Endometrium (tissue), 2 donors: ENCODE measurements around the gene DOC2A.

Experiments
- FAIRE-seq: peaks from 2 replicates; lab custom pipeline; 2012; peaks lifted over from hg19 to GRCh38; lab: Jason Lieb, UNC
- donor health status: control.
- donor health status: control.

DOC2A gene

DNA sequence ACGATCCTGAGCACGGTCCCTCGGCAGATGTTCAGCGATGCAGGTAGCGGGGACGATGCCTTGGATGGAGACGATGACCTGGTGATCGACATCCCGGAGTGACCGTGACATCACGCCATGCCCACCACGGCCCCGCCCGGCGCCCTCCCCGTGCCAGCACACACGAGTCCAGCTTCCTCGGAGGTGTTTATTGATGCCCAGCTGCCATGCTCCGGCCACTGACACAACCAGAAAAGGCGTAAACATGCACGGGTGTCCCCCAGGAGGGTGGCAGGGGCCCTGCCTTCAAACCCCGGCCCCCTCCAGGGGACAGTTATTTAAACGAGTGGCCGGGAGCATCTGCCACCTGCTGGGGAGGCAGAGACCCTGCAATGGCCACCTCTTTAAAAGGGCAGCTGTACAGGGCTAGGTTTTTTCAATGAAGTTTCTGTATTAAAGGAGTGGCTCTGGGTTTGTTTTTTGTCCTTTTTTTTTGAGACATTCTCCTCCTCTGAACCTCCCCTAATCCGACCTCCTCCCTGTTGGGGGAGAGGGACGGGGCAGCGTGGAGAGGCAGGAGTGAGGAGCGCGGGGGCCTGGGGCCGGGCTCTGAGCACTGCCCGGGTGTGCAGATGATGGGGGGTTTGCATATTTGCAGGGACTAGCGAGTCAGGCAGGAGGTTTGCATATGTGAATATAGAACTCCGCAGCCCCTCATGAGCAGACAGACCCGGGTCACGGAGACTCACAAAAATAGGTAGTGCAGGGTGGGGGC is 5.3 kb downstream of the DOC2A start:
- no peak for FAIRE-seq

DNA sequence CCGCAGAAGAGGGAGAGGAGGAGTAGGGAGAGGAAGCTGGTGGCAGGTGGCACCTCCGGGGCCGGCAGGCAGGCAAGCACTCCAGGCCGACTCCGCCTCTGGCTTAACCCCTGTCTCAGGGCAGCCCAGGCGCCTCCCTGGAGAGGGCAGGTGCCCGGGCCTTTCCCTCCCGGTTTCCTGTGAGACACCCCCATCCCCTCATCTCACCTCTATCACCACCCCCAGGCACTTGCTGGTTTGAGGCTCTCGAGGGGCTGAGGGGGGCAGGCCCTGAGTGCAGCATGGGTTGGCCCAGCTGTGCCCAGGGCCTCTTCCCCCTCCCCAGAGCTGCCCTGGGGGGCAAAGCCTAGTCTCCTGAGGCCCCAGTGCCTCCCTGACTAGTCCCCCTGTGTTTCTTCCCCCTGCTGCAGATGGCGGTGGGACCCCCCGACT is 6.0 kb downstream of the DOC2A start:
- no peak for FAIRE-seq

DNA sequence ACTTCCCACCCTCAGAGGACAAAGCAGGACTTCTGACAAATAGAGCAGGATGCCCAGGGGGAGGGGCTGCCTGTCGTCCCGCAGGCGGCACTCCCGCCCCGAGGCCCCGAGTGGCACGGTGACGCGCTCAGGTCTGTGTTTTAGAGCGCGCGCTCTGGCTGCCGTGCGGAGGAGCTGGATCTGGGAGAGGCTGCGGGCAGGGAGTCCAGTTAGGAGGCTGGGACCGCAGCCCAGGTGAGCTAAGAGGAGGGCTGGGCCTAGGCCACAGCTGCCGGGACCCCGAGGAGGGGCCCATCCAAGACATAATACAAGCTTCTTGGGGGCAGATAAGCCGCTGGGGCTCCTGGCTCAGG is 6.4 kb downstream of the DOC2A start:
- FAIRE-seq, result no peak

DNA sequence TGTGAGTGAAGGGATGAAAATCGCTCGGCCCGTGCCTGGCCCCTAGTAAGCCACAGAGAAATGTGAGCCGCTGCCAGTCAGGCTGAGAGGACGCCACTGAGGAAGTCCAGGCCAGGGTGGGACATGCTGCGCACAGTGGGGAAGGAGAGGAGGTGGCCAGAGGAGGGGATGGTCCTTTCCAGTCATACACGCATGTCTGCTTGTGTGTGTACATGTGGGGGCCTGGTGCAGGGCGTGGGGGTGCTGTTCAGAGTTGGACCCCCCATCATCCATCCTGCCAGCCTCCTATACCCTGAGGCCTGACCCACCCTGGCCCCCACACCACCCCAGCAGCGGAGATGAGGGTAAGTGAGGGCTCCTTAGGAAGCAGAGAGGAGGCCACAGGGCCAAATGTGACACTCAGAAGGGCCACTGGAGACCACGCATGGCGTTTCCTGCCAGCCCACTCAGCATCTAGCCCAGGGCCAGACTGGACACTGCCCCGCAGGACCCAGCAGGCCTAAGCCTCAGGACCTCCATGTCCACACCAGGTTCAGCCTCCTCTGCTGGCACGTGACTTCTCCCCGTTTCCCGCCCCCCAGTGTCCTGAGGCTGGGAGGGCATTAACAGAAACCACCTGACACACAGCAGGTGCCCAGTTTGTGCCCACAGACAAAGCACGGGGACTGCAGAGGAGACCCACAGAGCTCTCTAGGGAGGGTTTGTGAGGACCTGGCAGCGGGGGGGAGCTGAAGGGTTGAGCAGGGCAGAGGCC is 7.0 kb downstream of the DOC2A start:
- FAIRE-seq, result no peak

DNA sequence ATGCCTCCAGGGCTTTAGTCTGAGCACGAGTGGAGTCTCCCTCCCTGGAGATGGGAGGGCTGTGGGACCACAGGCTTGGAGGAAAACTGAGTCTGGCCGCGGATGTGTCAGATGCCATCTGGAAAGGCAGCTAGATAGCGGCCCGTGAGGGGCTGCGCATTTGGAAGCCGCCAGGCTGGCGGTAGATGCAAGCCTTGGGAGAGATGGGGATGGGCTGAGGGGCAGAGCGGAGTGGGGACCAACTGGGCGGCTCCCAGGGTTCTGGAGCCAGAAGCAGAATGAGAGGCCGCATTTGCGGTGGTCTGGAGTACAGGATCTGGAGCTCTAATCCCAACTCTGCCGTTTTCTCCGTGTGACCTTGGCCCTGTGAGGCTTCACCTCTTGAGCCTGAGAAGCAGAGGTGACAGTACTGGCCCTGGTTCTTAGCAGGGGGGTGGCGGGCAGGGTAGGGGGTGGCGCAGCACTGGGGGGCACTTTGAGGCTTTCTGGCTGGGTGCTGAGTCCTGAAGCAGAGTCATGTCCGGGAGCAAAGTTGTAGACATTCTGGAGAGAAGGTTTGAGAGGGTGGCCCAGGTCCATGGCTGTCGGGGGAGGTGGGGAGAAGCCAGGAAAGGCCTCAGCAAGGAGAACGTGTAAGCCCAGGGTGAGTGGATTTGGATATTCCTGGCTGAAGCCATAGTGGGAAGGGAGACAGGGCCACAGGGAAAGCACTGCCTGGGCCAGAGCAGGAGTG is 8.0 kb downstream of the DOC2A start:
- FAIRE-seq, result no peak

DNA sequence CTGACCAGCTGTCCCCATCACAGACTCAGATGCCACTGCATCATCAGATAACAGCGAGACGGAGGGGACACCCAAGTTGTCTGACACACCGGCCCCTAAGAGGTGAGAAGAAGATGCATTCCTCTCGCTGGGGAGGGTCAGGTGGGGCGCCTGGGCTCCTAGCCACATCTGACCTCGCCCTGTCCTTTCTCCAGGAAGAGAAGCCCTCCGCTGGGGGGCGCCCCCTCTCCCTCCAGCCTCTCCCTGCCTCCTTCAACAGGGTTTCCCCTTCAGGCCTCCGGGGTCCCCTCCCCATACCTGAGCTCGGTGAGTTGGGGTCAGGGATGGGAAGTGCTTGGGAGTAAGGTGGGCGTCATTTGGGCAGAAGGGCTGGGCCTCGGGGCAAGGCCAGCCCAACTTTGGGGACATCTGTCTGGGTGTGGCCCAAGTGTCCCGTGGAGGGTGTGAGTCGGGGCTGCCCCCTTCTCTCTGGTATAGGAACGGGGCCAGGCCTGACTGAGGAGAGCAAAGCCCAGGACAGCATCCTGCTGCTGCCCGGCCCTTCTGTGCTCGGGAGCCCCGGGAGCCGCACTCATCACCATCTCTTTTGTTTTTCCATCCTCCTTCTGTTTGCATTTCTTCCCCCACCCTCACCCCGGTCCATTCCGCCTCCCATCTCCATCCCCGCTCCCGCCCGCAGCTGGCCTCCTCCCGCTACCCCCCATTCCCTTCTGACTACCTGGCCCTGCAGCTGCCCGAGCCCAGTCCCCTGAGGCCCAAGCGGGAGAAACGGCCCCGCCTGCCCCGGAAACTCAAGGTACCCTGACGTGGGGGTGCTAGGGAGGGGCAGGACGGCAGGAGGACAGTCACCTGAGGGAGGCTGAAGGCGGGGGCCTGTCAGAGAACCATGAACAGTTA is 9.8 kb downstream of the DOC2A start:
- no peak for FAIRE-seq

DNA sequence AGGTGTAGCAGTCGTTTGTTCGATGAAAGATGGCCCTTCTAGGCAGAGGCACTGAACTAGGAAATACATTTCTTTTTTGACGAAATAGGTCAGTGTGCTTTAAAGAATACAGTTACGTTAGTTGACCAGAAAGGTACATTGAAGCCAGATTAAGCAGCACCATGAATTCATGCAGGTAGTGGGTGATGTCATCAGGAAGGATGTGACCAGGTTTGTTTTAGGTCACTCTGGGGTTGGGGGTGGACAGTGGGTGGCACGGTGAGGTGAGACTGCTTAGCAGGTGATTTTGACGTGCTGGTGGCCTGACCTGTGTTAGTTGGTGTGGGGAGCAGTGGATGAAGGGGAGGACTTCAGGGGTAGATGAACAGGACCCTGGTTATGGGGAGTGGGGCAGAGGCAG is 11.2 kb downstream of the DOC2A start:
- no peak for FAIRE-seq

DNA sequence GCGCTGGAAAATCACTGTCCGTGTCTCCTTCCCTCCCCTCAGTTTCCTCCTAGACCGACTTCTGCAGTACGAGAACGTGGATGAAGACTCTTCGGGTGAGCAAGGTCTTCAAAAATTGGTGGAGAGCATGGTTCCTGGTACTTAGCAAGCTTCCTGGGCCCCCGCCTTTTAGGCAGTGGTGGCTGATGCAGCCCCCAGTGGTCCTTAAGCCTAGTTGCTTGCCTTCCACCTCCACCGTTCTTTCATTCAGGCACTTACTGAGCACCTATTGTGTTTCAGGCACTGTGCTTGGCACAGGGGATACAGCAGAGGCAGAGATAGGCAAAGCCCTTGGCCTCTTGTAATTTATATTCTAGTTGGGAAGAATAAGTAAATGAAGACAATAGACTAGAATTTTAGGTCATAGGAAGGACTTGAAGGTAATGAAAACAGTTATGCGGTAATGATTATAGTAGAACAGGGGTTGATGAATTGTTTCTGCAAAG is 14.0 kb downstream of the DOC2A start:
- no peak for FAIRE-seq

DNA sequence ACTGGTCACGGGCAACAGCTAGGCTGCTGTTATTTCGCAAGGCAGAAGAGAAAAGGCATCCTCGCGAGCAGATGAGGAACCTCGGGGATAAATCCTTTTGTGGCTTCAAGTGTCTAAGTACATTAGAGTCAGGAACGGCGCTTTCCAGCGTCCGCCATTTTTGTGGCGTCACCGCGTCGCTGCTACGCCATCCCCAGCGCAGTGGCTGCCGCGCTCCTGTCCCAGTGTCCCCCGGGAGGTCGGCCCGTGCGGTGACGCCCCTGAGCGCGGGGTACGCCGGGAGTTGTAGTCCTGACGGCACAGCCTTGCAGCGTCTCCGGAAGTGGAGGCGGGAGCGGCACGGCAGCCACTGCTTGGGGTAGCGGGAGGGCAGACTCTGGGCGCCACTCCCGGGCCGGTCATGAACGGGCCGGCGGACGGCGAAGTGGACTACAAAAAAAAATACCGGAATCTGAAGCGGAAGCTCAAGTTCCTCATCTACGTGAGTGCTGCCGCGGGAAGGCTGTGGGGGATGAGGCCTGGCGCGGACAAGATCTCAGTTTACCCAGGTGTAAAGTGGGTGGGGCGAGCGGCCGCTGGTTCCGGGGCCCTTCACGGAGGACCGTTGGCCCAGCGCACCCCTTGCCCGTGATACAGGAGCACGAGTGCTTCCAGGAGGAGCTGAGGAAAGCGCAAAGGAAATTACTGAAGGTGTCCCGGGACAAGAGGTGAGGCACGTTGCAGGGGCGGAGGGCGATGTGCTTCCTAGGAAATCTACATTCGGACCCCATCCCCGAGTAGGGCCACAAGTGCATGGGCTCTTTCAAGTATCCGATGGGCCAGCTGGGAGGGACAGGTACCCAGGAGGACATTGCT is 14.7 kb downstream of the DOC2A start, which contains the start of gene INO80E:
Gene INO80E, plus strand, starts transcription at position 331 of the 855 bp plus-strand sequence. Its CDS starts 70 bp downstream, at position 401.
- FAIRE-seq, result peak; percentile 72

DNA sequence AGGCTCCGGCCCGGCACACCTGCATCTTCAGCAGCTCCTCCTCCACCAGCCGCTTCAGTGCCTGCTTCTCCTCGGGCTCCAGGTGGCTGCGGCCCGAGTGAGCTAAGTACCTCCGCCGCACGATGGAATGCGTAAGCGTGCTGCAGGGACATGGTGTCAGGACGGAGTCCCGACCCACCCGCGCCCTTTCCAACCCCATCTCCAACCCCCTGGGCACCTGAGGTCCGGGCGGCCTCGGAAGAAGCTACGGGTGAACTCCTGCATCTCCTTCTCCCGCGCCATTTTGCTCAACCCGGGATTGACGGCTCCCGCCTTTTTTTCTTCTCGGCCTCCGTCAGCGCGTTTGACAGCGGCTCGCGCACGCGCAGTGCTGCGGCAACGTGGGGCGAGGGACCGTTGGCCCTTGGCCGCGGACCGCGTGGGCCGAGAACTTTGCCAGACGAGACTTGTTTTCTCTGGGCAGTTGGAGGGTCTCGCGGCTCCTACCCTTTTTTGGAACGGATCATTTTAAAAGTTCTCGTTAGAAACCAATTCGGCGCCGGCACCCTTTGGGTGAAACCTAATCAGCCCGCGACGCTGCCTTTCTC is 15.4 kb downstream of the DOC2A start, which contains the start of gene HIRIP3:
Gene HIRIP3, minus strand, starts transcription at position 294 of the 587 bp plus-strand sequence. Its CDS starts 12 bp downstream, at position 282.
- no peak for FAIRE-seq

DNA sequence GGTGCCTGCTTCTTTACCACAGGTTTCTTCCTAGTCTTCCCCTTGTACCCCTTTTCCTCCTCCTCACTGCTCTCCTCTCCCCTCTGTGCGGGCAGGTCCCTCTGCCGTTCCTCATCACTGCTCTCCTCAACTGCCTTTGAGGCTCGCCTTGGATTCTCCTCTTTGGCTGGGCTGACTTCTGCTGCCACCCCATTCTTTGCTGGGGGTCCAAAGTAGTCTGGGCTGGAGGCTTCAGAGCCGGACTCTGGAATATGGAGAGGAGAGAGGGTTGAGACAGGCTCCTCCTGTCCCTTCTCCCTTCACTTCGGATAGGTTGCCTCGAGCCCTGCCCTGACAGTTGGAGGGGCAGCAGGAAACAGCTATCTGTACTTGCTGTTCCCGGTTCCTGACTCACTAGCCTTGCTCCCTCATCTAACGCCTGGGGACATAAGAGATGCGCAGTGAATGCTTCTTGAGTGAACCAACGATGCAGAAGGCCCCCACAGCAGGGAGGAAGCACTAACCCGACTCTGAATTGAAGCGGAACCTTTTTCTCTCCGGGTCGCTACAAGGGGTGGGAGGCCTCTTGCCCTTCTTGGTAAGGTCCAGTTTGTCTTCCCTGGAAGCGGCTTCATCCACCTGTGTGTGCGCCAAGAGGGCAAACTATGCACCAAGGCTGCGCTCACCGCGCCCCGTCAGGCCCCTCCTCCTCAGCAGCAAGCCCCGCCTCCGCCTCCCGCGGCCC is 16.1 kb downstream of the DOC2A start:
- FAIRE-seq, result no peak

DNA sequence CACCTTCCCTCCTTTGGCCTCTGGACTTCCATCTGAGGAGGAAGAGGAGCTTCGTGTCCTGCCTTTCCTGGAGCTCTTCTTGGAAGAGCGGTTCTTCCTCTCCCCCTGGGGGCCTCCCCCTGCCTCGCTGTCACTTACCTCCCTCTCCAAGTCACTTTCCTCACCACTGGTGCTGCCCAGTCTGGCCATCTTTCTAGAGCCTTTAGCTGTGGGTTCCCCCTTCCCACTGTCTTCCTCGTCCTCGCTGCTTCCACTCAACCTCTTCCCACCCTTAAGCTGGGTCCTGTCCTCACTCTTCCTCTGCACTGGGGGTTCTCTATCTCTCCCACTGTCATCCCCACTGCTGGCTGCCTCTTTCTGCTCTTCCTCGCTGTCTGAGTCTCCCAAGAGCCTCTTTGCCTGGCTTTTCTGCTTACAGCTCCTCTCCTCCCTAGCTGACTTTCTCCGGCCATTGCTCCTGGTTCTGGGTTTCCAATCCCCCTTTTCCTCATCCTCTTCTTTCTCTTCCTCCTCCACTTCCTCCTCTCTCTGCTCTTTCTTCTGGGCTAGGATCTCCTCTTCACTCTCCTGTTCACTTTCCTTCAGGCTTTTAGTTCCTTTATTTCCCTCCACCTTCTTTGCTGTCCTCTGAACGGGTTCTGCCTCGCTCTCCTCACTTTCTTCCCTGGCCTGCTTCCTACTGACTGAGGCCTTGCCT is 16.8 kb downstream of the DOC2A start:
- FAIRE-seq, result no peak

DNA sequence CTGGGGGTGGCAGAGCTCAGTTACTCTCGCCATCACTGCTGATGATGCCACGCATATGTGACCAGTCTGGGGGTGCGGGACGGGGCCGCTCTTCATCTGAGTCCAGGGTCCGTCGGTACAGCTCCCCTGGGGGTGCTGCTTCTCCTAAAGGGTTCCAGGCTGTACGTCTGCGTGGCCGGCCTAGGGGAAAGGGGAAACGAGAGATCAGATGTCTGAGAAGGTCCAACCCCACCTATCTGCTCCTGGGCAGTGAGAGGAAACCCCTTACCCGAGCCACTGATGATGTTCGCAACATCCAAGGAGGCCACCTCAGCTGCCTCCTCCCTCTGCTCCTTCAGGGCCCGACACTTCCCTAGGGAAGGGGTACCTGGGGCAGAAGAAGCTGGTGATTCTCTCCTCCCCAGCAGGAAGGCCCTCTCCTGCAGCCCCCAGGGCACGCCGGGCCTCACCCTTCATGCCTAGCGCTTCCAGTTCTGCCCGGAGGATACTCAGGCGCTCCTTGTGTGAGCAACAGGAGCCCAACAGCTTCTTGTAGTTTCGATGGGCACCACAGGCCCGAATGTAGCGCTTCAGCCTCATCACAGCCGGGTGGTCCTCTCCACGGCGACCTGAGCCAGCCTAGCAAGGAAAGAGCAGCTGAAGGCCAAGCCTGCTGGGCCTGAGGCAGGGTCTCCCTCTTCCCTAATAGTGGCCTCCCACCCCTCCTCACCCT is 17.5 kb downstream of the DOC2A start:
- FAIRE-seq, result no peak

DNA sequence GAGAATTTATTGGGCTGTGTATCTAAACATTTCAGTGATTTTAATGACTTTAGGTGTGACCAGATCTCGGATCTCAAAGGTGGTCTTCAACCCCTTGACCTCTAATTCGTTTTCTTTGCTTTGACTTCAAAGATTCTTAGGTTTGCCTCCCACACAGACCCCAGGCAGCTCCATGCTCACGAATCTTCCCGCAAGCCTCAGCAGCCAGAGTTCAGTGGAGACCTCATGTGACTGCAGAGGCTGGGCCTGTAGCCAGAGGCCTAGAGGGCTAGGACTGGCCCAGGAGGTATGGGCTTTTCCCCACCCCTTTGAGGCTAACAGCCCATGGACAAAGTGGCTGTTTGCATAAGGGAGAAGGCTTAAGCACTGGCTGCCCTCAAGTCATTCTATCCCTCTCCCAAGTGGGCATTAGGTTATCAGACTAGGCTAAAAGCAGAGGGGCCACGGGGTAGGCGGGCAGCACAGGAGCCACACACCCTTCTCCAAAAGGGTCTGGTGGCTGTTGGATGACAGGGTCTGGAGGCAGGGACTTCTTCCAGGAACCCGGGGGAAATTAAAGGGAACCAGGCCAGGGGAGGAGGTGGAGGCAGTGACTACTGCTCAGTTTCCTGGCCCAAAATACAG is 18.4 kb downstream of the DOC2A start:
- FAIRE-seq, result peak; percentile 4

DNA sequence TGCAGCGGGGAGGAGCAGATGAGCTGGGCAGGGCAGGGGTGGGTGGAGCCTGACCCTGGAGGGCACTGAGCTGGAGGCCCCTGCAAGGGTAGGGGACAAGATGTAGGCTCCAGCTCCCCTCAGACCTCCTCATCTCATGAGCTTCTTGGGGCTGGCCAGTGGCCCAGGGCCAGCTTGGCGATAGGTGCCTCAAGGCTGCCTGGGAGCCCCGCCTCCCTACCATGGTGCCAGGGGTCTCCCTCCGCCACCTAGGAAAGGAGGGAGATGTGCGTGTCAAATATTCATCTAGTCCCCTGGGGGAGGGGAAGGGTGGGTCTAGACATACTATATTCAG is 19.3 kb downstream of the DOC2A start:
- FAIRE-seq, result no peak

DNA sequence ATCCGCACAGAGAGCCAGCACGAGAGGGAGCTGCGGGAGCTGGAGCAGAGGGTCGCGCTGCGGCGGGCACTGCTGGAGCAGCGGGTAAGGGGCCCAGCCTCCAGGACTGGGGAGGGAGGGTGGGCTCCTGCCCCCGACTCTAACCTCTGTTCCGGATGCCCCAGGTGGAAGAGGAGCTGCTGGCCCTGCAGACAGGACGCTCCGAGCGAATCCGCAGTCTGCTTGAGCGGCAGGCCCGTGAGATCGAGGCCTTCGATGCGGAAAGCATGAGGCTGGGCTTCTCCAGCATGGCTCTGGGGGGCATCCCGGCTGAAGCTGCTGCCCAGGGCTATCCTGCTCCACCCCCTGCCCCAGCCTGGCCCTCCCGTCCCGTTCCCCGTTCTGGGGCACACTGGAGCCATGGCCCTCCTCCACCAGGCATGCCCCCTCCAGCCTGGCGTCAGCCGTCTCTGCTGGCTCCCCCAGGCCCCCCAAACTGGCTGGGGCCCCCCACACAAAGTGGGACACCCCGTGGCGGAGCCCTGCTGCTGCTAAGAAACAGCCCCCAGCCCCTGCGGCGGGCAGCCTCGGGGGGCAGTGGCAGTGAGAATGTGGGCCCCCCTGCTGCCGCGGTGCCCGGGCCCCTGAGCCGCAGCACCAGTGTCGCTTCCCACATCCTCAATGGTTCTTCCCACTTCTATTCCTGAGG is 19.8 kb downstream of the DOC2A start:
- FAIRE-seq, result no peak

DNA sequence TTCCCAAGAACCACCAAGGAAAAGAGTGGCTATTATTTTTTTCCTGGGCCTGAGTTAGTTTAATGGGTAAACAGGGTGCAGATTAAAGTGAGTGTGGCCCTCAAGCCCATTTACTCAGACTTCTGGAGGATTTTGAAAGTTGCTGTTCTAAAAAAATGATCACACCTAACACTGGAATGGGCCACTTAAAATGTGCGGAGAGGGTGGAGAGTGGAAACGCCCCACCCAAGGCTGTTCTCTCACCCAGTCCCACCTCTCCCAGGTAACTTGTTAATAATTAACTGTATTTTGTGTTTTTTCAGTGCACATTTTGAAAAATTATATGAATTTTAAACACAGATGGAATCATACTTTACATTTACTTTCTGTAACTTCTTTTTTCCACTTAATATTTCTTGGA is 20.8 kb downstream of the DOC2A start:
- FAIRE-seq, result no peak
